GM19467 (cell line): ENCODE data around the gene MINDY2.
"Not testable (repeated sequence)": the region's sequence is repeated elsewhere in the genome, so short reads cannot be mapped to it uniquely, and the experiment has no call there.

ENCODE experiments used
- ATAC-seq: cut with Tn5 transposase; IDR thresholded peaks from one replicate; pipeline ENCODE4 v1.9.1; 2021; ENCODE audit warnings: mild to moderate bottlenecking, moderate library complexity; ENCODE audit not compliant: unreplicated experiment

MINDY2 gene

GRCh38 chr15:58752716-58753115 is 18.4 kb upstream of the MINDY2 start:
- ATAC-seq: no peak

- ATAC-seq: no peak
These were observed 15.8 kb upstream of the MINDY2 start for GRCh38 chr15:58755350-58755749.

GRCh38 chr15:58755956-58756355 is 15.1 kb upstream of the MINDY2 start:
- ATAC-seq: no peak

GRCh38 chr15:58758141-58758540 is 13.0 kb upstream of the MINDY2 start:
- no peak for ATAC-seq

GRCh38 chr15:58760385-58761009 is 10.6 kb upstream of the MINDY2 start:
- no peak for ATAC-seq

GRCh38 chr15:58761010-58761388 is 10.1 kb upstream of the MINDY2 start:
- no peak for ATAC-seq

- ATAC-seq: no peak
These were observed 8.8 kb upstream of the MINDY2 start for GRCh38 chr15:58762285-58762684.

- no peak for ATAC-seq
These were observed 8.4 kb upstream of the MINDY2 start for GRCh38 chr15:58762731-58763130.

GRCh38 chr15:58764468-58764867 is 6.6 kb upstream of the MINDY2 start:
- no peak for ATAC-seq

GRCh38 chr15:58766290-58766689 is 4.8 kb upstream of the MINDY2 start:
- no peak for ATAC-seq

GRCh38 chr15:58768601-58769004 is 2.5 kb upstream of the MINDY2 start:
- not testable (repeated sequence) for ATAC-seq

GRCh38 chr15:58770519-58770856 is 614 bp upstream of the MINDY2 start:
- ATAC-seq: no peak

- ATAC-seq: peak; percentile 17
These were observed 634 bp downstream of the MINDY2 start for GRCh38 chr15:58771621-58772250.

GRCh38 chr15:58773024-58773423 is 1.9 kb downstream of the MINDY2 start:
- no peak for ATAC-seq

GRCh38 chr15:58775402-58775801 is 4.3 kb downstream of the MINDY2 start:
- no peak for ATAC-seq

GRCh38 chr15:58777107-58777506 is 6.0 kb downstream of the MINDY2 start:
- ATAC-seq: no peak

GRCh38 chr15:58779554-58779953 is 8.5 kb downstream of the MINDY2 start:
- ATAC-seq: no peak

GRCh38 chr15:58785355-58785754 is 14.3 kb downstream of the MINDY2 start:
- no peak for ATAC-seq

GRCh38 chr15:58788056-58788710 is 17.1 kb downstream of the MINDY2 start:
- ATAC-seq: no peak

- no peak for ATAC-seq
These were observed 22.8 kb downstream of the MINDY2 start for GRCh38 chr15:58793862-58794261.

GRCh38 chr15:58795825-58796224 is 24.7 kb downstream of the MINDY2 start:
- no peak for ATAC-seq

- no peak for ATAC-seq
These were observed 26.4 kb downstream of the MINDY2 start for GRCh38 chr15:58797505-58797904.
